Measurements from ENCODE around the gene ARHGAP23.

The ARHGAP23 gene

GRCh38 chr17:38458521-38458920, 30.3 kb downstream of the ARHGAP23 start:
- DNase-seq (ENCODE audit: insufficient read length, low spot score) (no peak), FAIRE-seq (no peak)
- TF ChIP-seq POU2F2 (IDR thresholded peaks at IDR 0.05; ENCODE audit: low read depth, low read length), result no peak
- no peak for TF ChIP-seq PAX5 (IDR thresholded peaks at IDR 0.05; ENCODE audit: insufficient read depth, low read length, severe bottlenecking)
- TF ChIP-seq POLR2AphosphoS5 (IDR thresholded peaks at IDR 0.05; ENCODE audit: low read depth, low read length), result no peak
- no peak for TF ChIP-seq POLR2A (IDR thresholded peaks at IDR 0.05; ENCODE audit: low read depth, low read length)
- TF ChIP-seq TAF1 (IDR thresholded peaks at IDR 0.05; ENCODE audit: low read depth, low read length), result no peak
- no peak for TF ChIP-seq SPI1 (IDR thresholded peaks at IDR 0.05; ENCODE audit: low read depth, low read length)

- no peak for FAIRE-seq
- DNase-seq (ENCODE audit: insufficient read length, low spot score), result no peak
- TF ChIP-seq TAF1 (IDR thresholded peaks at IDR 0.05; ENCODE audit: low read depth, low read length) (no peak), POLR2A (IDR thresholded peaks at IDR 0.05; ENCODE audit: low read depth, low read length) (no peak), POU2F2 (IDR thresholded peaks at IDR 0.05; ENCODE audit: low read depth, low read length) (no peak), SPI1 (IDR thresholded peaks at IDR 0.05; ENCODE audit: low read depth, low read length) (no peak), PAX5 (IDR thresholded peaks at IDR 0.05; ENCODE audit: insufficient read depth, low read length, severe bottlenecking) (no peak), POLR2AphosphoS5 (IDR thresholded peaks at IDR 0.05; ENCODE audit: low read depth, low read length) (no peak)
Observed at GRCh38 chr17:38459567-38459966, 31.3 kb downstream of the ARHGAP23 start.

- no peak for TF ChIP-seq PAX5 (IDR thresholded peaks at IDR 0.05; ENCODE audit: insufficient read depth, low read length, severe bottlenecking)
- TF ChIP-seq POLR2AphosphoS5 (IDR thresholded peaks at IDR 0.05; ENCODE audit: low read depth, low read length), result no peak
- no peak for TF ChIP-seq TAF1 (IDR thresholded peaks at IDR 0.05; ENCODE audit: low read depth, low read length)
- TF ChIP-seq POLR2A (IDR thresholded peaks at IDR 0.05; ENCODE audit: low read depth, low read length), result no peak
- TF ChIP-seq SPI1 (IDR thresholded peaks at IDR 0.05; ENCODE audit: low read depth, low read length), result no peak
- TF ChIP-seq POU2F2 (IDR thresholded peaks at IDR 0.05; ENCODE audit: low read depth, low read length), result no peak
- DNase-seq (ENCODE audit: insufficient read length, low spot score), result no peak
- FAIRE-seq, result no peak
Observed at GRCh38 chr17:38460082-38460715, 31.9 kb downstream of the ARHGAP23 start.

- no peak for FAIRE-seq
- TF ChIP-seq POLR2A (IDR thresholded peaks at IDR 0.05; ENCODE audit: low read depth, low read length) (no peak), PAX5 (IDR thresholded peaks at IDR 0.05; ENCODE audit: insufficient read depth, low read length, severe bottlenecking) (no peak), POU2F2 (IDR thresholded peaks at IDR 0.05; ENCODE audit: low read depth, low read length) (no peak), TAF1 (IDR thresholded peaks at IDR 0.05; ENCODE audit: low read depth, low read length) (no peak), POLR2AphosphoS5 (IDR thresholded peaks at IDR 0.05; ENCODE audit: low read depth, low read length) (no peak), SPI1 (IDR thresholded peaks at IDR 0.05; ENCODE audit: low read depth, low read length) (no peak)
Observed at GRCh38 chr17:38460716-38461630, 32.7 kb downstream of the ARHGAP23 start.

GRCh38 chr17:38461683-38462082, 33.4 kb downstream of the ARHGAP23 start:
- TF ChIP-seq POLR2A (IDR thresholded peaks at IDR 0.05; ENCODE audit: low read depth, low read length) (no peak), TAF1 (IDR thresholded peaks at IDR 0.05; ENCODE audit: low read depth, low read length) (no peak)
- FAIRE-seq (no peak), DNase-seq (ENCODE audit: insufficient read length, low spot score) (no peak)

More at GRCh38 chr17:38460716-38461630, 32.7 kb downstream of the ARHGAP23 start:
- no peak for DNase-seq (ENCODE audit: insufficient read length, low spot score)

GRCh38 chr17:38463451-38463858, 35.2 kb downstream of the ARHGAP23 start:
- no peak for DNase-seq (ENCODE audit: insufficient read length, low spot score)
- FAIRE-seq, result no peak
- TF ChIP-seq PAX5 (IDR thresholded peaks at IDR 0.05; ENCODE audit: insufficient read depth, low read length, severe bottlenecking) (no peak), POLR2AphosphoS5 (IDR thresholded peaks at IDR 0.05; ENCODE audit: low read depth, low read length) (no peak), TAF1 (IDR thresholded peaks at IDR 0.05; ENCODE audit: low read depth, low read length) (no peak), POLR2A (IDR thresholded peaks at IDR 0.05; ENCODE audit: low read depth, low read length) (no peak), SPI1 (IDR thresholded peaks at IDR 0.05; ENCODE audit: low read depth, low read length) (no peak), POU2F2 (IDR thresholded peaks at IDR 0.05; ENCODE audit: low read depth, low read length) (no peak)

- FAIRE-seq (no peak), DNase-seq (ENCODE audit: insufficient read length, low spot score) (no peak)
- TF ChIP-seq POU2F2 (IDR thresholded peaks at IDR 0.05; ENCODE audit: low read depth, low read length), result no peak
- no peak for TF ChIP-seq POLR2AphosphoS5 (IDR thresholded peaks at IDR 0.05; ENCODE audit: low read depth, low read length)
- TF ChIP-seq POLR2A (IDR thresholded peaks at IDR 0.05; ENCODE audit: low read depth, low read length), result no peak
- TF ChIP-seq TAF1 (IDR thresholded peaks at IDR 0.05; ENCODE audit: low read depth, low read length), result no peak
- no peak for TF ChIP-seq PAX5 (IDR thresholded peaks at IDR 0.05; ENCODE audit: insufficient read depth, low read length, severe bottlenecking)
- TF ChIP-seq SPI1 (IDR thresholded peaks at IDR 0.05; ENCODE audit: low read depth, low read length), result no peak
Observed at GRCh38 chr17:38464251-38464722, 36.0 kb downstream of the ARHGAP23 start.

GRCh38 chr17:38464723-38465390, 36.6 kb downstream of the ARHGAP23 start:
- TF ChIP-seq PAX5 (IDR thresholded peaks at IDR 0.05; ENCODE audit: insufficient read depth, low read length, severe bottlenecking), result no peak
- no peak for TF ChIP-seq POU2F2 (IDR thresholded peaks at IDR 0.05; ENCODE audit: low read depth, low read length)
- no peak for TF ChIP-seq SPI1 (IDR thresholded peaks at IDR 0.05; ENCODE audit: low read depth, low read length)
- FAIRE-seq (no peak), DNase-seq (ENCODE audit: insufficient read length, low spot score) (no peak)
